Body of pancreas (tissue), 4 donors: ENCODE measurements around the gene C6orf58.

Experiments
- CTCF ChIP-seq, 7 experiments: fragments of 450-650 bp in 4 of 7; fragments of 200-600 bp in 3 of 7; sonication (generic) in 3 of 7; IDR thresholded peaks; one replicate each; pipeline ENCODE4 v1.5.1; 2016 to 2019; ENCODE audit warnings: antibody characterized with exemption in 7 of 7
- POLR2A ChIP-seq, 3 donors: fragments of 450-650 bp; IDR thresholded peaks; one replicate each; pipeline ENCODE4 v1.6.1; 2016; ENCODE audit warnings: antibody characterized with exemption in 3 of 3, mild to moderate bottlenecking in 2 of 3

DNA sequence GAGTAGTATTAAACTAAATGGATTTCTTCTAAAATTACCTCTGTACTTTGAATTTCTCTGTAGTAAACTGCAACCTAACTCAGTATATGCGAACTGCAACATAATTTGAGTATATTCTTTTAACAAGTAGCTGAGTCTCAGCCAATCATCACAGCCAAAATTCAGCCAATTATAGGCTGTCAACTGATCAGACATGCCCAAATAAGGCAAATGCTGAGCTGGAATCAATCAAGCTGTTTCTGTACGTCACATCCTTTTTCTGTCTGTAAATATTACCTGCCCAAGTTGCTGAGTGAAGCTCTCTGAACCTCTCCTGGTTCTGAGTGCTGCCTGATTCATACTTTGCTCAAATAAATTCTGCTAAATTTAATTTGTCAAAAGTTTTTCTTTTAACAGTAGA lies 9.5 kb upstream of the C6orf58 start:
- TF ChIP-seq CTCF (IDR thresholded peaks at IDR 0.05) (no peak), POLR2A (IDR thresholded peaks at IDR 0.05) (no peak)
